HepG2 (cell line): ENCODE measurements around the gene EFCAB13. TPM values are rescaled to one million over a fixed set of nuclear protein-coding genes. Genes with fewer than 3 reads are reported as not detected.

Source experiments
- ATAC-seq: fragments of 200-7000 bp; cut with Tn5 transposase; 3 replicates; pipeline ENCODE4 v1.9.1; 2020; ENCODE audit warnings: mild to moderate bottlenecking, moderate library complexity
- BruUV-seq: library from RNA; stranded (reverse); fragments of 400-500 nt; replicated peaks from 2 replicates; lab custom pipeline; 2021; lab: Mats Ljungman, UMichigan
- CTCF ChIA-PET: fragments of 300-600 bp; formaldehyde crosslinking; extraction: SDS; loops from one replicate; lab custom pipeline; 2021; ENCODE audit warnings: low total read pairs, inconsistent platforms, low intra/inter-chr PET ratio; lab: Yijun Ruan, JAX
- POLR2A ChIA-PET: fragments of 350-600 bp; sonication (Branson Sonifier 250); formaldehyde crosslinking; loops from one replicate; lab custom pipeline; 2020; ENCODE audit warnings: antibody characterized with exemption, inconsistent platforms; lab: Yijun Ruan, JAX
- DNase-seq: peaks from one replicate; pipeline ENCODE4 v3.0.0-alpha.2; 2015; ENCODE audit warnings: low spot score
- FAIRE-seq: peaks from 3 replicates; lab custom pipeline; 2011; peaks lifted over from hg19 to GRCh38; lab: Jason Lieb, UNC
- H2AFZ ChIP-seq: one replicate; pipeline ENCODE4 v1.6.1; 2011; ENCODE audit warnings: low read length, inconsistent platforms
- H3K27ac ChIP-seq: fragments of 300-600 bp; 3 replicates; pipeline ENCODE4 v1.8.0; 2011; ENCODE audit warnings: mixed run types, mild to moderate bottlenecking, mixed read lengths, low read length, inconsistent platforms; ENCODE audit not compliant: insufficient read depth; ENCODE audit errors: extremely low read length
- H3K27me3 ChIP-seq, 2 experiments: fragments of 200-600 bp in 1 of 2; 2 replicates in 1 of 2; 3 replicates in 1 of 2; pipeline versions ENCODE4 v1.6.0 to v1.8.0; 2011; ENCODE audit warnings: low read length in 2 of 2, mild to moderate bottlenecking in 2 of 2, moderate library complexity in 2 of 2, inconsistent platforms in 1 of 2; ENCODE audit not compliant: insufficient read depth in 2 of 2, control insufficient read depth in 1 of 2
- H3K36me3 ChIP-seq, 2 experiments: fragments of 200-600 bp in 1 of 2; replicated peaks in 1 of 2; 2 replicates in 1 of 2; 3 replicates in 1 of 2; pipeline versions ENCODE4 v1.5.1 to v1.8.0; 2011; ENCODE audit warnings: low read length in 2 of 2, inconsistent platforms in 1 of 2; ENCODE audit not compliant: insufficient read depth in 2 of 2, control insufficient read depth in 1 of 2
- H3K4me1 ChIP-seq: 2 replicates; pipeline ENCODE4 v1.5.1; 2012; ENCODE audit warnings: low read length, inconsistent platforms; ENCODE audit not compliant: insufficient read depth
- H3K4me2 ChIP-seq: 2 replicates; pipeline ENCODE4 v1.6.0; 2011; ENCODE audit warnings: low read depth, low read length, inconsistent platforms
- H3K4me3 ChIP-seq, 3 experiments: fragments of 200-600 bp in 1 of 3; sonication (generic), shearing (Covaris generic) in 1 of 3; replicated peaks in 1 of 3; 2 replicates each; pipeline ENCODE4 v1.5.1; 2011 to 2016; ENCODE audit warnings: low read length in 3 of 3, inconsistent platforms in 2 of 3, low read depth in 2 of 3, mild to moderate bottlenecking in 2 of 3, control low read depth in 1 of 3, mixed read lengths in 1 of 3; ENCODE audit not compliant: insufficient read depth in 1 of 3
- H3K79me2 ChIP-seq: one replicate; pipeline ENCODE4 v1.6.1; 2011; ENCODE audit warnings: low read length, inconsistent platforms; ENCODE audit not compliant: insufficient read depth
- H3K9ac ChIP-seq: 2 replicates; pipeline ENCODE4 v1.6.0; 2011; ENCODE audit warnings: mild to moderate bottlenecking, low read depth, low read length, inconsistent platforms; ENCODE audit not compliant: insufficient read depth
- H3K9me3 ChIP-seq: 2 replicates; pipeline ENCODE4 v1.5.1; 2012; ENCODE audit warnings: mild to moderate bottlenecking, low read length
- H4K20me1 ChIP-seq: 2 replicates; pipeline ENCODE4 v1.6.0; 2011; ENCODE audit warnings: inconsistent platforms, mild to moderate bottlenecking, low read length, moderate library complexity; ENCODE audit not compliant: insufficient read depth
- FOXM1 ChIP-seq: sonication (generic); formaldehyde crosslinking; IDR thresholded peaks from 2 replicates; pipeline ENCODE4 v1.5.0; 2020; ENCODE audit warnings: missing genetic modification reagents
- HOMEZ ChIP-seq: IDR thresholded peaks from 2 replicates; pipeline ENCODE4 v1.6.1; 2016; ENCODE audit warnings: low read depth
- KLF12 ChIP-seq: sonication (generic); formaldehyde crosslinking; IDR thresholded peaks from 2 replicates; pipeline ENCODE4 v1.4.0; 2020; ENCODE audit warnings: missing genetic modification reagents, borderline replicate concordance
- TARDBP ChIP-seq: sonication (generic); formaldehyde crosslinking; IDR thresholded peaks from 2 replicates; pipeline ENCODE4 v1.8.0; 2022; ENCODE audit warnings: mild to moderate bottlenecking, missing genetic modification reagents
- ZNF432 ChIP-seq: sonication (generic); formaldehyde crosslinking; IDR thresholded peaks from 2 replicates; pipeline ENCODE4 v1.5.0; 2020; ENCODE audit warnings: missing genetic modification reagents, mild to moderate bottlenecking, borderline replicate concordance
- ZNF530 ChIP-seq: sonication (generic); formaldehyde crosslinking; IDR thresholded peaks from 2 replicates; pipeline ENCODE4 v1.5.0; 2020; ENCODE audit warnings: low read depth, mild to moderate bottlenecking, missing genetic modification reagents
- ZNF766 ChIP-seq: sonication (generic); formaldehyde crosslinking; IDR thresholded peaks from 2 replicates; pipeline ENCODE4 v1.5.0; 2020; ENCODE audit warnings: missing genetic modification reagents, borderline replicate concordance
- ZNF816 ChIP-seq: sonication (generic); formaldehyde crosslinking; IDR thresholded peaks from 2 replicates; pipeline ENCODE4 v1.8.0; 2022; ENCODE audit warnings: missing genetic modification reagents, mild to moderate bottlenecking, borderline replicate concordance
- ZNF839 ChIP-seq: sonication (generic); formaldehyde crosslinking; IDR thresholded peaks from 2 replicates; pipeline ENCODE4 v1.4.0; 2020; ENCODE audit warnings: missing genetic modification reagents, mild to moderate bottlenecking, borderline replicate concordance
- WGBS: methylation state at CpG from one replicate; pipeline ENCODE4 v1.1.6; 2017; ENCODE audit warnings: low lambda C conversion rate; 5-methylcytosine and 5-hydroxymethylcytosine counted together
- in situ Hi-C: cut with HindIII; loops from 2 replicates; pipeline ENCODE4 v1.10.0; 2017; ENCODE audit warnings: low pct_unique_long_range_greater_than_20kb; ENCODE audit not compliant: extremely low pct_ligation_motif_present
- intact Hi-C: fragments of 100-400 bp; cut with micrococcal nuclease; formaldehyde crosslinking; loops from one replicate; pipeline ENCODE4 v1.10.0; 2022; ENCODE audit not compliant: unreplicated experiment
- polyA plus RNA-seq, 8 experiments: library from polyadenylated mRNA; depleted of rRNA in 3 of 8; stranded (reverse) in 7 of 8; unstranded in 1 of 8; fragments of >200 nt; fragmentation: Illumina TruSeq in 4 of 8; extraction: Trizol in 4 of 8; gene quantifications; 2 replicates each; pipeline versions ENCODE4 v1.2.1 to v1.2.3, GENCODE V29; 2011 to 2016; ENCODE audit warnings: low read depth in 4 of 8, missing spikeins in 1 of 8, mixed read lengths in 1 of 8; ENCODE audit not compliant: insufficient read depth in 1 of 8
- total RNA-seq, 5 experiments: library from RNA; depleted of rRNA; stranded (reverse); fragments of >200 nt; fragmentation: Illumina TruSeq; extraction: Trizol; gene quantifications; 2 replicates each; pipeline ENCODE4 v1.2.3, GENCODE V29; 2016; ENCODE audit warnings: low read depth in 1 of 5
- TF ChIP-seq, protein P1 (sequence below): sonication (generic); formaldehyde crosslinking; IDR thresholded peaks from 2 replicates; pipeline ENCODE4 v1.4.0; 2020; ENCODE audit warnings: missing genetic modification reagents
- TF ChIP-seq, protein P2 (sequence below): IDR thresholded peaks from 2 replicates; pipeline ENCODE4 v1.6.1; 2012; ENCODE audit warnings: inconsistent platforms

Gene EFCAB13
- total and polyA plus RNA-seq, 2 of the 13 experiments (the other 11 are each of a cell fraction or from before 2014, with no cell fraction given), result 0.22 to 0.71 TPM

DNA sequence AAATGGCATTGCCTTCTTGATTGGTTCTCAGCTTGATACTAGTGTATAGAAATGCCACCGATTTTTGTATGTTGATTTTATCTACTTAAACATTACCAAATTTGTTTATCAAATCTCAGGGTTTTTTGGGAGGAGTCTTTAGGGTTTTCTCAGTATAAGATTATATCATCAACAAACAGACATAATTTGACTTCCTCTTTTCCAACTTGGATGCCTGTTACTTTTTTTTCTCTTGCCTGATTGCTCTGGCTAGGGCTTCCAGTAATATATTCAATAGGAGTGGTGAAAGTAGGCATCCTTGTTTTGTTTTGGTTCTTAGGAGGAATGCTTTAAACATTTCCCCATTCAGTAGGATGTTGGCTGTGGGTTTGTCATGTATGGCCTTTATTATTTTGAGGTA is 29.1 kb downstream of the EFCAB13 start:
- intact Hi-C loops, result no loop called here

GRCh38 chr17:47358652-47359051 is 34.9 kb downstream of the EFCAB13 start:
- Histone ChIP-seq H3K9me3 (peaks cover 15% of the 10 kb centered on the region), H3K79me2 (no peaks in the 10 kb centered on the region), H3K27ac (no peak overlapping the region), H3K27me3 (no peaks in the 10 kb centered on the region), H3K9ac (no peak overlapping the region), H3K4me3 (no peak overlapping the region), H4K20me1 (no peaks in the 10 kb centered on the region), H2AFZ (no peak overlapping the region), H3K4me1 (no peaks in the 10 kb centered on the region), H3K4me2 (no peak overlapping the region), H3K36me3 (no peaks in the 10 kb centered on the region)
- WGBS, result 77% methylated on average over 1 of the region's 1 CpG
- BruUV-seq, result no TSS peak
- in situ Hi-C loops (loop anchor here (25.0 kb wide), 1 partner anchor 254 kb away; no protein-coding TSS in a partner anchor), intact Hi-C loops (no loop called here)
- FAIRE-seq (no peak), DNase-seq (no peak), ATAC-seq (no peak)
- no peak for TF ChIP-seq KLF12
- TF ChIP-seq ZNF432, result no peak
- TF ChIP-seq, protein P1, sequence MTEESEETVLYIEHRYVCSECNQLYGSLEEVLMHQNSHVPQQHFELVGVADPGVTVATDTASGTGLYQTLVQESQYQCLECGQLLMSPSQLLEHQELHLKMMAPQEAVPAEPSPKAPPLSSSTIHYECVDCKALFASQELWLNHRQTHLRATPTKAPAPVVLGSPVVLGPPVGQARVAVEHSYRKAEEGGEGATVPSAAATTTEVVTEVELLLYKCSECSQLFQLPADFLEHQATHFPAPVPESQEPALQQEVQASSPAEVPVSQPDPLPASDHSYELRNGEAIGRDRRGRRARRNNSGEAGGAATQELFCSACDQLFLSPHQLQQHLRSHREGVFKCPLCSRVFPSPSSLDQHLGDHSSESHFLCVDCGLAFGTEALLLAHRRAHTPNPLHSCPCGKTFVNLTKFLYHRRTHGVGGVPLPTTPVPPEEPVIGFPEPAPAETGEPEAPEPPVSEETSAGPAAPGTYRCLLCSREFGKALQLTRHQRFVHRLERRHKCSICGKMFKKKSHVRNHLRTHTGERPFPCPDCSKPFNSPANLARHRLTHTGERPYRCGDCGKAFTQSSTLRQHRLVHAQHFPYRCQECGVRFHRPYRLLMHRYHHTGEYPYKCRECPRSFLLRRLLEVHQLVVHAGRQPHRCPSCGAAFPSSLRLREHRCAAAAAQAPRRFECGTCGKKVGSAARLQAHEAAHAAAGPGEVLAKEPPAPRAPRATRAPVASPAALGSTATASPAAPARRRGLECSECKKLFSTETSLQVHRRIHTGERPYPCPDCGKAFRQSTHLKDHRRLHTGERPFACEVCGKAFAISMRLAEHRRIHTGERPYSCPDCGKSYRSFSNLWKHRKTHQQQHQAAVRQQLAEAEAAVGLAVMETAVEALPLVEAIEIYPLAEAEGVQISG (CRISPR knock-in tag), result no peak
- no peak for TF ChIP-seq ZNF839 (CRISPR knock-in tag)
- no peak for TF ChIP-seq HOMEZ (CRISPR knock-in tag)
- ChIA-PET CTCF (no interaction called here), POLR2A (no interaction called here)

More for the DNA sequence above, 29.1 kb downstream of the EFCAB13 start:
- ChIA-PET POLR2A (no interaction called here), CTCF (no interaction called here)
- H3K4me2 ChIP-seq, result no peak overlapping the region
- no peak overlapping the region for H3K9ac ChIP-seq
- no TSS peak for BruUV-seq
- H3K4me3 ChIP-seq, result no peak overlapping the region
- no peaks in the 10 kb centered on the region for H4K20me1 ChIP-seq
- H3K27ac ChIP-seq, result no peak overlapping the region
- DNase-seq, result no peak
- H3K36me3 ChIP-seq, result no peaks in the 10 kb centered on the region
- no peak for ATAC-seq
- WGBS, result 42% methylated on average over 1 of the region's 1 CpG
- in situ Hi-C loops, result loop anchor here (25.0 kb wide), 1 partner anchor 259 kb away; no protein-coding TSS in a partner anchor
- TF ChIP-seq ZNF766, result no peak
- TF ChIP-seq FOXM1 (CRISPR knock-in tag), result no peak
- no peak for TF ChIP-seq TARDBP (CRISPR knock-in tag)
- TF ChIP-seq ZNF816 (CRISPR knock-in tag), result no peak
- TF ChIP-seq ZNF530, result no peak
- TF ChIP-seq, protein P2, sequence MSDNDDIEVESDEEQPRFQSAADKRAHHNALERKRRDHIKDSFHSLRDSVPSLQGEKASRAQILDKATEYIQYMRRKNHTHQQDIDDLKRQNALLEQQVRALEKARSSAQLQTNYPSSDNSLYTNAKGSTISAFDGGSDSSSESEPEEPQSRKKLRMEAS, result no peak
- no peaks in the 10 kb centered on the region for H3K79me2 ChIP-seq
- no peaks in the 10 kb centered on the region for H3K27me3 ChIP-seq
- H2AFZ ChIP-seq, result no peak overlapping the region
- no peaks in the 10 kb centered on the region for H3K9me3 ChIP-seq
- H3K4me1 ChIP-seq, result no peaks in the 10 kb centered on the region
- no peak for FAIRE-seq
